ENCODE data around the gene LINGO3. TPM values are rescaled to one million over a fixed set of nuclear protein-coding genes. Genes with fewer than 3 reads are reported as not detected.

Gene LINGO3
- total RNA-seq, result 0.15 to 0.48 TPM in 2 of 3 replicates, not detected in the other
- long read RNA-seq, result 0 reads

DNA sequence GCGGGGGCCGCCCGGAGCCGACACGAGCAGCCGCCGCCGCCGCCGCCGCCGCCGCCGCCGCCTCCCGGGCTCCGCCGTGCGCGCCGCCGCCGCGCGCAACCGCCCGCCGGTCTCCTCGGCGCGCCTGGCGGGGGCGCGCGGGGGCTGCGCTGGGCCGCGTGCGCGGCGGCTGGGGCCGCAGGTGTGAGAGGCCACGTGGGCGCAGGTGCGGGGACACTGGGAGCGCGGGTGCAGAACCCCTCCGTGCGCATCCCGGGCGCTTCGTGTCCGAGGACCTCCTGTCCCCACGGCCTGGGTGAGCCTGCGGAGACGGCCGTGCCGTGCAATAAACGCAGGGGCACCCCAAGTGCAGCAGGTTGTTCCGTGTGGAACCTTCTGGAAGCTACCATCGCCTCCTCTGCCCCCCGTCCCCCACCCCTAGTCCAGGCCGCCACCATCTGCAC, at the start of gene LINGO3:
Gene LINGO3 (minus strand): TSS at position 41 of the 443 bp plus-strand sequence. CDS start 16,378 bp downstream, outside the sequence.
- Mint-ChIP-seq H3K4me1 (ENCODE audit: low read depth) (peaks cover 15% of the 10 kb centered on the region), H3K27me3 (ENCODE audit: low read depth) (peaks cover 4% of the 10 kb centered on the region), H3K36me3 (ENCODE audit: low read depth) (no peaks in the 10 kb centered on the region), H3K4me3 (ENCODE audit: unreplicated experiment) (peak within 1 kb of the TSS; percentile 56), H3K27ac (ENCODE audit: unreplicated experiment) (no peak within 1 kb of the TSS), H3K9me3 (ENCODE audit: low read depth) (no peaks in the 10 kb centered on the region)
- no peak for DNase-seq (ENCODE audit: low spot score)
- TF ChIP-seq CTCF (IDR thresholded peaks at IDR 0.05), result no peak

DNA sequence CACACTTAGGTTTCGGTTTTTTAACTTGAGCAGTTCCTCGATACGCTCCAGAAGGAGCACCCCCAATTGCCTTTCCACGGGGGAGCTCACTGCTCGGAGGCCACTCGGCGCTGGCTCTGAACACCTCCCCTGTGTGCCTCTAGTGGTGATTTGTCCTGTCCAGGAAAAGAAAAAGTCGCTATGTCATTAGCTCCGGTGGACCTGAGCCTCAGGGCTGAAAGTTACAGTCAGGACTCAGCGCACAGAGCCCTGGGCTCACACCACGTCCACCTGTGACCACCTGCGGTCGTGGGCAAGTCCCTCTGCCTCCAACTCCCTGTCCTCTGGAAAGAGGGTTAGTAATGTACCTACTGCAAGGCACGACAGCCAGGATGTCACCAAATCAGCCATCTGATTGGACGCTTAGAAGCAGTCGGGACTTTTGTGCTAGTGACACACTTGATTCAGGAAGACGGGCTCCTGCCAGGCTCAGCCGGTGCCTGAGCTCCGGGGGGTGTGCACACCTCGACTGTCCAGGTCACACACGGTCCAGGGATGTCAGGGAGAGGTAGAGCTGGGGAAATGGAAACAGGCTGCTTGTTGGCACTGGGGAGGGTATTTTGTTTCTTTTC, 48.2 kb upstream of the LINGO3 start:
- TF ChIP-seq CTCF (IDR thresholded peaks at IDR 0.05), result no peak
- Mint-ChIP-seq H3K27ac (ENCODE audit: unreplicated experiment) (no peak overlapping the region), H3K27me3 (ENCODE audit: low read depth) (peaks cover 14% of the 10 kb centered on the region), H3K9me3 (ENCODE audit: low read depth) (no peaks in the 10 kb centered on the region), H3K4me3 (ENCODE audit: unreplicated experiment) (no peak overlapping the region), H3K36me3 (ENCODE audit: low read depth) (peaks cover 1% of the 10 kb centered on the region), H3K4me1 (ENCODE audit: low read depth) (no peaks in the 10 kb centered on the region)
- no peak for DNase-seq (ENCODE audit: low spot score)

DNA sequence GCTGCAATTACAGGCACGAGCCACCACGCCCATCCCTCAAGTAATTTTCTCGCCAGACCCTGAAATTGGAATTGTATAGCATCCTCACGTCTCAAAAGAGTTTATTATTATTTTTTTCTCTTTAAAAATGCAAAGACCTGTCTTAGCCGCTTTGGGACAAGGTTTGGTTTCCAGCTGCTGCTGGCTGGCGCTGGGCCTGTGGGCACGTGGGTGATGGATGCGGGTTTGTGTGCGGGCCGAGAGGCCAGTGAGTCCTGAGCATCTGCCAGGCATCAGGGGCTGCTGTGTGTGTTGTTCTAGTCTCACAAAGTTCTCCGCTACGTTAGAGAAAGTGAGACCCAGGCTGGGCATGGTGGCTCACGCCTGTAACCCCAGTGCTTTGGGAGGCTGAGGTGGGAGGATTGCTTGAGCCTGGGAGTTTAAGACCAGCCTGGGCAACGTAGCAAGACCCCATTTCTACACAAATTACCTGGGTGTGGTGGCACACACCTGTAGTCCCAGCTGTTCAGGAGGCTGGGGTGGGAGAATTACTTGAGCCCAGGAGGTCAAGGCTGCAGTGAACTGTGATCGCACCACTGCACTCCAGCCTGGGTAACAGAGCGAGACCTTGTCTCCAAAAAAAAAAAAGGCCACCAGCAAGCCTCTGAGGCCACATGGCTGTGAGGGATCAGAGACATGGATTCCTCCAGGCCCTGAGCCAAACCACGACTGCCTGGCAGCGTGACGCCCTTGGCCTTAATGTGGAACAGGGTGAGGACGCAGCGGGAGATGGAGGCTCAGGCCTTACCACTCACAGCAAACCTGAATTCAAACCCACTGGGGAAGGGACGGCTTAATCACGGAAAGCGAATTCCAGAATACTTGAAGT, 47.4 kb upstream of the LINGO3 start:
- Mint-ChIP-seq H3K27ac (ENCODE audit: unreplicated experiment) (no peak overlapping the region), H3K9me3 (ENCODE audit: low read depth) (no peaks in the 10 kb centered on the region)
- no peak for DNase-seq (ENCODE audit: low spot score)

GRCh38 chr19:2354670-2355069, 46.7 kb upstream of the LINGO3 start:
- Mint-ChIP-seq H3K4me3 (ENCODE audit: unreplicated experiment) (no peak overlapping the region), H3K27me3 (ENCODE audit: low read depth) (peaks cover 9% of the 10 kb centered on the region), H3K9me3 (ENCODE audit: low read depth) (no peaks in the 10 kb centered on the region), H3K4me1 (ENCODE audit: low read depth) (no peaks in the 10 kb centered on the region), H3K27ac (ENCODE audit: unreplicated experiment) (no peak overlapping the region), H3K36me3 (ENCODE audit: low read depth) (peaks cover 1% of the 10 kb centered on the region)
- no peak for TF ChIP-seq CTCF (IDR thresholded peaks at IDR 0.05)
- DNase-seq (ENCODE audit: low spot score), result no peak

More for the DNA sequence above, 47.4 kb upstream of the LINGO3 start:
- no peak for TF ChIP-seq CTCF (IDR thresholded peaks at IDR 0.05)
- Mint-ChIP-seq H3K27me3 (ENCODE audit: low read depth) (peaks cover 10% of the 10 kb centered on the region), H3K4me3 (ENCODE audit: unreplicated experiment) (no peak overlapping the region), H3K4me1 (ENCODE audit: low read depth) (no peaks in the 10 kb centered on the region), H3K36me3 (ENCODE audit: low read depth) (peaks cover 1% of the 10 kb centered on the region)

DNA sequence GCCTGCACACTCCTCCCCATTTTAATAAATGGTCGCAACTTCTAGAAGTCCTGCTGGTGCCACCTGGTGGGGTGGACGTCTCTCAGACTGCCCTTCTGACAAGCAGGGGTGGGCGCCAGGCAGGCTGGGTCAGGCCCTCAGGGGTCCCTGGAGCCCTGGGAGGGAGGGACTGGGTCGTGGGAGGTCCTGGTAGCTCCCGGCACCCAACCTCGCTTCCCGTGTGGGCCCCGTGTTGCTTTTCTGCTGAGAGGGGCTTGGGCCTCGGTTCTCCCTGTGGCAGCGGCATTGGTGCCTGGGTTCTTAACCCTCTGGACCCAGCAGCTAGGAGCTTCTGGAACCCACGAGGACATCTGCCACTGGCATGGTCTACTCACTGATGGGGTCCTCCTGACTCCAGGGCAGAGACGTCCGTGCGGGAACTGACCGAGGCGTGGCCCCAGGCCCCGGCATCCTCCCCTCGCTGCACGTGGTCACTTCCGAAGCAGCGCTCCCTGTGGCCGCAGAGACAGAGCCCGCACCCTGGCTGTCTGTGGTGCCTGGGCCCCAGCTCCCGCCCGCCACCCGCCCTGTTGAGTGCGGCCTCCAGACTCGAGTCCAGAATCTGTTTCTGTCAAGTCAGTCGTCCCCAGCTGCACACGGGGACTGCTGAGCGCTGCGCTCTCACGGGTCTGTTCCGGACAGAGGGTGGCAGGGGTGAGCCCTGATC, 46.1 kb upstream of the LINGO3 start:
- no peaks in the 10 kb centered on the region for H3K9me3 Mint-ChIP-seq (ENCODE audit: low read depth)
- no peak overlapping the region for H3K27ac Mint-ChIP-seq (ENCODE audit: unreplicated experiment)
- no peak overlapping the region for H3K4me3 Mint-ChIP-seq (ENCODE audit: unreplicated experiment)
- H3K27me3 Mint-ChIP-seq (ENCODE audit: low read depth), result peaks cover 6% of the 10 kb centered on the region
- no peak for TF ChIP-seq CTCF (IDR thresholded peaks at IDR 0.05)
- no peak for DNase-seq (ENCODE audit: low spot score)
- no peaks in the 10 kb centered on the region for H3K4me1 Mint-ChIP-seq (ENCODE audit: low read depth)
- peaks cover 1% of the 10 kb centered on the region for H3K36me3 Mint-ChIP-seq (ENCODE audit: low read depth)

All from chondrocyte (in vitro differentiated cells).